H9 (cell line): ENCODE data around the gene NUDT7. TPM values are rescaled to one million over a fixed set of nuclear protein-coding genes. Genes with fewer than 3 reads are reported as not detected.

ENCODE experiments used
- DNase-seq: peaks from one replicate; pipeline ENCODE4 v3.0.0-alpha.2; 2017
- H2AFZ ChIP-seq: one replicate; pipeline ENCODE4 v1.6.1; 2013; ENCODE audit warnings: mild to moderate bottlenecking, low read length, control low read depth, moderate library complexity
- H2AK5ac ChIP-seq: 2 replicates; pipeline ENCODE4 v1.6.1; 2013; ENCODE audit warnings: low read length, control low read depth, mixed read lengths; ENCODE audit not compliant: insufficient read length
- H2BK120ac ChIP-seq: one replicate; pipeline ENCODE4 v1.6.1; 2013; ENCODE audit warnings: low read depth, mild to moderate bottlenecking, low read length, control low read depth, inconsistent platforms; ENCODE audit not compliant: poor library complexity, severe bottlenecking
- H2BK12ac ChIP-seq: 2 replicates; pipeline ENCODE4 v1.6.1; 2013; ENCODE audit warnings: low read length, control low read depth, mixed read lengths, low read depth; ENCODE audit not compliant: insufficient read length
- H2BK15ac ChIP-seq: 2 replicates; pipeline ENCODE4 v1.6.1; 2013; ENCODE audit warnings: low read depth, low read length, control low read depth
- H2BK20ac ChIP-seq: one replicate; pipeline ENCODE4 v1.6.1; 2013; ENCODE audit warnings: low read depth, mild to moderate bottlenecking, low read length, control low read depth, inconsistent platforms; ENCODE audit not compliant: poor library complexity, severe bottlenecking
- H2BK5ac ChIP-seq: 2 replicates; pipeline ENCODE4 v1.6.1; 2013; ENCODE audit warnings: low read length, control low read depth, mixed read lengths; ENCODE audit not compliant: insufficient read length
- H3K14ac ChIP-seq: 2 replicates; pipeline ENCODE4 v1.6.1; 2013; ENCODE audit warnings: low read length, control low read depth; ENCODE audit not compliant: insufficient read depth
- H3K18ac ChIP-seq: 2 replicates; pipeline ENCODE4 v1.6.1; 2013; ENCODE audit warnings: low read depth, mild to moderate bottlenecking, mixed read lengths, low read length, control low read depth; ENCODE audit not compliant: insufficient read length
- H3K23ac ChIP-seq: 2 replicates; pipeline ENCODE4 v1.6.1; 2013; ENCODE audit warnings: low read length, control low read depth, mixed read lengths, low read depth; ENCODE audit not compliant: insufficient read length
- H3K23me2 ChIP-seq: 2 replicates; pipeline ENCODE4 v1.6.1; 2013; ENCODE audit warnings: low read depth, mild to moderate bottlenecking, mixed read lengths, low read length, control low read depth; ENCODE audit not compliant: insufficient read length, poor library complexity, severe bottlenecking
- H3K27ac ChIP-seq: 2 replicates; pipeline ENCODE4 v1.5.1; 2013; ENCODE audit warnings: low read length, control low read depth, mixed read lengths, low read depth; ENCODE audit not compliant: insufficient read length
- H3K27me3 ChIP-seq: 2 replicates; pipeline ENCODE4 v1.6.1; 2013; ENCODE audit warnings: low read length, control low read depth, inconsistent platforms; ENCODE audit not compliant: insufficient read depth
- H3K4ac ChIP-seq: 2 replicates; pipeline ENCODE4 v1.6.1; 2013; ENCODE audit warnings: low read depth, mild to moderate bottlenecking, control low read depth, inconsistent platforms, low read length, moderate library complexity
- H3K4me1 ChIP-seq: 2 replicates; pipeline ENCODE4 v1.6.1; 2013; ENCODE audit warnings: low read length, control low read depth, inconsistent platforms; ENCODE audit not compliant: insufficient read depth
- H3K4me2 ChIP-seq: 2 replicates; pipeline ENCODE4 v1.6.1; 2013; ENCODE audit warnings: low read length, control low read depth, mixed read lengths; ENCODE audit not compliant: insufficient read length, insufficient read depth
- H3K56ac ChIP-seq: 2 replicates; pipeline ENCODE4 v1.6.1; 2013; ENCODE audit warnings: low read depth, mild to moderate bottlenecking, mixed read lengths, low read length, control low read depth; ENCODE audit not compliant: insufficient read length
- H3K79me1 ChIP-seq: 2 replicates; pipeline ENCODE4 v1.6.1; 2013; ENCODE audit warnings: low read depth, mild to moderate bottlenecking, moderate library complexity, low read length, control low read depth, inconsistent platforms; ENCODE audit not compliant: insufficient read depth, poor library complexity, severe bottlenecking
- H3K79me2 ChIP-seq: 2 replicates; pipeline ENCODE4 v1.6.1; 2013; ENCODE audit warnings: low read length, control low read depth, inconsistent platforms; ENCODE audit not compliant: insufficient read depth
- H3K9ac ChIP-seq: 2 replicates; pipeline ENCODE4 v1.6.1; 2013; ENCODE audit warnings: low read length, control low read depth, mixed read lengths; ENCODE audit not compliant: insufficient read length; ENCODE audit errors: extremely low read depth
- H3K9me3 ChIP-seq: one replicate; pipeline ENCODE4 v1.6.1; 2013; ENCODE audit warnings: low read depth, low read length, inconsistent platforms; ENCODE audit not compliant: control insufficient read depth
- H3T11ph ChIP-seq: one replicate; pipeline ENCODE4 v1.6.1; 2013; ENCODE audit warnings: mild to moderate bottlenecking, low read length, control low read depth, inconsistent platforms
- H4K20me1 ChIP-seq: one replicate; pipeline ENCODE4 v1.6.1; 2013; ENCODE audit not compliant: control insufficient read depth, insufficient read length, insufficient read depth
- H4K5ac ChIP-seq: 2 replicates; pipeline ENCODE4 v1.6.1; 2013; ENCODE audit warnings: low read depth, mild to moderate bottlenecking, mixed read lengths, low read length, control low read depth; ENCODE audit not compliant: insufficient read length
- H4K8ac ChIP-seq: replicated peaks from 2 replicates; pipeline ENCODE4 v1.6.1; 2013; ENCODE audit warnings: low read length, control low read depth, mixed read lengths, low read depth; ENCODE audit not compliant: insufficient read length
- H4K91ac ChIP-seq: 2 replicates; pipeline ENCODE4 v1.6.1; 2013; ENCODE audit warnings: low read depth, mild to moderate bottlenecking, moderate library complexity, mixed read lengths, low read length, control low read depth; ENCODE audit not compliant: insufficient read length
- H3K27ac Mint-ChIP-seq, 3 experiments: 2 replicates in 2 of 3; 3 replicates in 1 of 3; pipeline ENCODE4 v1.8.0; 2020 to 2021; ENCODE audit warnings: mixed read lengths in 3 of 3, mild to moderate bottlenecking in 1 of 3, moderate library complexity in 1 of 3
- H3K27me3 Mint-ChIP-seq: 2 replicates; pipeline ENCODE4 v1.8.0; 2021; ENCODE audit warnings: low read depth, mild to moderate bottlenecking, moderate library complexity, mixed read lengths
- H3K36me3 Mint-ChIP-seq, 3 experiments: 2 replicates in 2 of 3; 3 replicates in 1 of 3; pipeline ENCODE4 v1.8.0; 2020 to 2021; ENCODE audit warnings: low read depth in 3 of 3, mixed read lengths in 3 of 3; ENCODE audit not compliant: insufficient read depth in 1 of 3
- H3K4me1 Mint-ChIP-seq, 2 experiments: 2 replicates each; pipeline ENCODE4 v1.8.0; 2020; ENCODE audit warnings: mixed read lengths in 2 of 2
- H3K4me3 Mint-ChIP-seq, 2 experiments: 2 replicates in 1 of 2; 3 replicates in 1 of 2; pipeline ENCODE4 v1.8.0; 2020 to 2021; ENCODE audit warnings: mild to moderate bottlenecking in 2 of 2, mixed read lengths in 2 of 2, moderate library complexity in 1 of 2
- H3K9me3 Mint-ChIP-seq, 2 experiments: 2 replicates in 1 of 2; 3 replicates in 1 of 2; pipeline ENCODE4 v1.8.0; 2020; ENCODE audit warnings: mild to moderate bottlenecking in 2 of 2, mixed read lengths in 2 of 2, moderate library complexity in 1 of 2
- CTCF ChIP-seq: fragments of 200-600 bp; sonication (generic); conservative IDR thresholded peaks from 3 replicates; pipeline ENCODE4 v1.8.0; 2021; ENCODE audit warnings: antibody characterized with exemption, mild to moderate bottlenecking
- WGBS: extraction: QIAGEN DNeasy Blood & Tissue Kit; methylation state at CpG from one replicate; pipeline ENCODE4 v1.1.7; 2013; ENCODE audit warnings: missing lambda C conversion rate, low lambda C conversion rate, mixed read lengths; ENCODE audit not compliant: insufficient read length; ENCODE audit errors: extremely low coverage; 5-methylcytosine and 5-hydroxymethylcytosine counted together
- total RNA-seq: library from RNA; stranded (reverse); gene quantifications from 2 replicates; pipeline ENCODE4 v1.2.1, GENCODE V29; 2021

NUDT7 gene
- total RNA-seq, 1 experiment from 2014 or later, result 6.8 TPM

GRCh38 chr16:77767211-77767610 lies 44.9 kb downstream of the NUDT7 start:
- Histone ChIP-seq H3K23me2 (no peaks in the 10 kb centered on the region), H4K8ac (no peak overlapping the region), H3K4me2 (no peak overlapping the region), H3K4ac (no peak overlapping the region), H2BK12ac (no peak overlapping the region), H3K9ac (no peak overlapping the region), H3K79me2 (no peaks in the 10 kb centered on the region), H2BK15ac (no peak overlapping the region), H4K5ac (no peak overlapping the region), H3K27ac (no peak overlapping the region), H2BK120ac (no peak overlapping the region), H2BK20ac (no peak overlapping the region), H3K9me3 (no peaks in the 10 kb centered on the region), H3K23ac (no peak overlapping the region), H4K20me1 (no peaks in the 10 kb centered on the region), H3K79me1 (no peaks in the 10 kb centered on the region), H3T11ph (no peak overlapping the region), H2BK5ac (no peak overlapping the region), H3K18ac (no peak overlapping the region), H3K56ac (no peak overlapping the region), H3K4me1 (no peaks in the 10 kb centered on the region), H2AK5ac (no peak overlapping the region), H4K91ac (no peak overlapping the region), H3K14ac (no peak overlapping the region), H2AFZ (no peak overlapping the region), H3K27me3 (no peaks in the 10 kb centered on the region)
- no peaks in the 10 kb centered on the region for H3K4me1 Mint-ChIP-seq
- TF ChIP-seq CTCF, result no peak
- H3K9me3 Mint-ChIP-seq, result no peaks in the 10 kb centered on the region
- H3K36me3 Mint-ChIP-seq, result no peaks in the 10 kb centered on the region
- no CpG with 5 or more reads among the region's 4 CpGs for WGBS
- H3K4me3 Mint-ChIP-seq, result no peak overlapping the region
- H3K27me3 Mint-ChIP-seq, result peaks cover 2% of the 10 kb centered on the region; the same call in 1 of the 2 replicates
- no peak for DNase-seq
- H3K27ac Mint-ChIP-seq, result no peak overlapping the region
